ENCODE measurements around the gene TCEAL3. TPM values are rescaled to one million over a fixed set of nuclear protein-coding genes. Genes with fewer than 3 reads are reported as not detected.
A peak's percentile ranks its signal among the peaks of the same experiment; 100 is the strongest.
"Not testable (repeated sequence)": the region's sequence is repeated elsewhere in the genome, so short reads cannot be mapped to it uniquely, and the experiment has no call there.

The TCEAL3 gene
- total and polyA plus RNA-seq, 7 experiments from 2014 or later, result 0.60 to 6.1 (median 4.6) TPM

- H3K4me3 Mint-ChIP-seq, result no peak overlapping the region
- no peaks in the 10 kb centered on the region for H3K4me1 Mint-ChIP-seq
- no peaks in the 10 kb centered on the region for H3K36me3 Mint-ChIP-seq
- no peaks in the 10 kb centered on the region for H3K4me1 ChIP-seq (ENCODE audit: control insufficient read depth in 2 of 2, insufficient read depth in 2 of 2, low read length in 2 of 2)
- intact Hi-C loops (cut with micrococcal nuclease), result no loop called here
- H3K4me3 ChIP-seq (ENCODE audit: low read length), result no peak overlapping the region
- H3K27me3 Mint-ChIP-seq, result peaks cover 0 to 19% (median 3%) of the 10 kb centered on the region in 5 donors
- no peak overlapping the region for H3K27ac ChIP-seq (ENCODE audit: low read depth, low read length)
- no peaks in the 10 kb centered on the region for H3K36me3 ChIP-seq (ENCODE audit: control insufficient read depth in 2 of 3, insufficient read depth in 3 of 3, low read length in 3 of 3)
- no peak overlapping the region for H3K27ac Mint-ChIP-seq
- ChIA-PET POLR2A (no interaction called here), CTCF (no interaction called here)
- no peaks in the 10 kb centered on the region for H3K9me3 ChIP-seq (ENCODE audit: control insufficient read depth in 2 of 3, low read length in 3 of 3)
- no peaks in the 10 kb centered on the region for H3K9me3 Mint-ChIP-seq
- ATAC-seq, result no peak
- DNase-seq, result no peak
- no peaks in the 10 kb centered on the region for H3K27me3 ChIP-seq (ENCODE audit: control insufficient read depth in 2 of 2, insufficient read depth in 2 of 2, low read length in 2 of 2)
Observed at GRCh38 chrX:103644125-103644524, 36.4 kb downstream of the TCEAL3 start.

- Mint-ChIP-seq H3K4me3 (no peak overlapping the region), H3K36me3 (no peaks in the 10 kb centered on the region), H3K27me3 (peaks cover 0 to 19% (median 3%) of the 10 kb centered on the region in 5 donors), H3K27ac (no peak overlapping the region), H3K4me1 (no peaks in the 10 kb centered on the region), H3K9me3 (no peaks in the 10 kb centered on the region)
- no peaks in the 10 kb centered on the region for H3K9me3 ChIP-seq (ENCODE audit: control insufficient read depth in 2 of 3, low read length in 3 of 3)
- H3K27ac ChIP-seq (ENCODE audit: low read depth, low read length), result no peak overlapping the region
- CTCF ChIA-PET, result no interaction called here
- DNase-seq, result no peak
- POLR2A ChIA-PET, result no interaction called here
- no peaks in the 10 kb centered on the region for H3K27me3 ChIP-seq (ENCODE audit: control insufficient read depth in 2 of 2, insufficient read depth in 2 of 2, low read length in 2 of 2)
- no peaks in the 10 kb centered on the region for H3K36me3 ChIP-seq (ENCODE audit: control insufficient read depth in 2 of 3, insufficient read depth in 3 of 3, low read length in 3 of 3)
- H3K4me1 ChIP-seq (ENCODE audit: control insufficient read depth in 2 of 2, insufficient read depth in 2 of 2, low read length in 2 of 2), result no peaks in the 10 kb centered on the region
- ATAC-seq, result no peak
- H3K4me3 ChIP-seq (ENCODE audit: low read length), result no peak overlapping the region
- intact Hi-C loops (cut with micrococcal nuclease), result no loop called here
Observed at GRCh38 chrX:103647630-103648029, 39.9 kb downstream of the TCEAL3 start.

- ChIA-PET POLR2A (no interaction called here), CTCF (no interaction called here)
- peaks cover 0 to 4% (median 0%) of the 10 kb centered on the region in 11 donors for H3K9me3 Mint-ChIP-seq
- no peaks in the 10 kb centered on the region for H3K27me3 ChIP-seq (ENCODE audit: control insufficient read depth in 2 of 2, insufficient read depth in 2 of 2, low read length in 2 of 2)
- DNase-seq (no peak), ATAC-seq (no peak)
- intact Hi-C loops (cut with micrococcal nuclease), result no loop called here
- H3K27ac ChIP-seq (ENCODE audit: low read depth, low read length), result no peak overlapping the region
- H3K9me3 ChIP-seq (ENCODE audit: control insufficient read depth in 2 of 3, low read length in 3 of 3), result no peaks in the 10 kb centered on the region
- H3K27me3 Mint-ChIP-seq, result peaks cover 0 to 10% (median 0%) of the 10 kb centered on the region in 5 donors
- H3K4me3 ChIP-seq (ENCODE audit: low read length), result no peak overlapping the region
- H3K36me3 ChIP-seq (ENCODE audit: control insufficient read depth in 2 of 3, insufficient read depth in 3 of 3, low read length in 3 of 3), result no peaks in the 10 kb centered on the region
- H3K4me1 Mint-ChIP-seq, result peaks cover 0 to 4% (median 0%) of the 10 kb centered on the region in 7 donors
- H3K4me3 Mint-ChIP-seq, result no peak overlapping the region
- no peaks in the 10 kb centered on the region for H3K36me3 Mint-ChIP-seq
- H3K27ac Mint-ChIP-seq, result no peak overlapping the region
- H3K4me1 ChIP-seq (ENCODE audit: control insufficient read depth in 2 of 2, insufficient read depth in 2 of 2, low read length in 2 of 2), result no peaks in the 10 kb centered on the region
Observed at GRCh38 chrX:103651151-103651773, 43.5 kb downstream of the TCEAL3 start.

GRCh38 chrX:103655230-103656000 lies 47.7 kb downstream of the TCEAL3 start:
- H3K9me3 Mint-ChIP-seq; H3K27me3 Mint-ChIP-seq; POLR2A ChIA-PET; ATAC-seq; H3K27ac ChIP-seq (ENCODE audit: low read depth, low read length); H3K27me3 ChIP-seq (ENCODE audit: control insufficient read depth in 2 of 2, insufficient read depth in 2 of 2, low read length in 2 of 2); H3K4me1 Mint-ChIP-seq; H3K36me3 ChIP-seq (ENCODE audit: control insufficient read depth in 2 of 3, insufficient read depth in 3 of 3, low read length in 3 of 3); H3K4me3 Mint-ChIP-seq; intact Hi-C loops (cut with micrococcal nuclease); DNase-seq; H3K4me3 ChIP-seq (ENCODE audit: low read length); H3K9me3 ChIP-seq (ENCODE audit: control insufficient read depth in 2 of 3, low read length in 3 of 3); H3K27ac Mint-ChIP-seq; H3K4me1 ChIP-seq (ENCODE audit: control insufficient read depth in 2 of 2, insufficient read depth in 2 of 2, low read length in 2 of 2); CTCF ChIA-PET; H3K36me3 Mint-ChIP-seq: not testable (repeated sequence)

- Mint-ChIP-seq H3K4me3 (peak overlapping the region in 1 of 10 donors; percentile 51), H3K9me3 (peaks cover 0 to 4% (median 0%) of the 10 kb centered on the region in 11 donors), H3K27me3 (peaks cover 0 to 7% (median 0%) of the 10 kb centered on the region in 5 donors), H3K27ac (peak overlapping the region in 1 of 9 donors; percentile 22), H3K36me3 (no peaks in the 10 kb centered on the region), H3K4me1 (peaks cover 0 to 10% (median 0%) of the 10 kb centered on the region in 7 donors)
- no peaks in the 10 kb centered on the region for H3K27me3 ChIP-seq (ENCODE audit: control insufficient read depth in 2 of 2, insufficient read depth in 2 of 2, low read length in 2 of 2)
- intact Hi-C loops (cut with micrococcal nuclease), result no loop called here
- no peaks in the 10 kb centered on the region for H3K9me3 ChIP-seq (ENCODE audit: control insufficient read depth in 2 of 3, low read length in 3 of 3)
- DNase-seq (no peak), ATAC-seq (no peak)
- ChIA-PET POLR2A (no interaction called here), CTCF (no interaction called here)
- H3K27ac ChIP-seq (ENCODE audit: low read depth, low read length), result no peak overlapping the region
- no peaks in the 10 kb centered on the region for H3K4me1 ChIP-seq (ENCODE audit: control insufficient read depth in 2 of 2, insufficient read depth in 2 of 2, low read length in 2 of 2)
- H3K36me3 ChIP-seq (ENCODE audit: control insufficient read depth in 2 of 3, insufficient read depth in 3 of 3, low read length in 3 of 3), result no peaks in the 10 kb centered on the region
- no peak overlapping the region for H3K4me3 ChIP-seq (ENCODE audit: low read length)
Observed at GRCh38 chrX:103656617-103657016, 48.9 kb downstream of the TCEAL3 start.

- H3K4me1 Mint-ChIP-seq, result not testable (repeated sequence)
Observed at GRCh38 chrX:103657066-103657465, 49.3 kb downstream of the TCEAL3 start.

More at GRCh38 chrX:103657066-103657465, 49.3 kb downstream of the TCEAL3 start:
- H3K27me3 Mint-ChIP-seq; CTCF ChIA-PET; H3K36me3 Mint-ChIP-seq; H3K9me3 ChIP-seq (ENCODE audit: control insufficient read depth in 2 of 3, low read length in 3 of 3); ATAC-seq; H3K27me3 ChIP-seq (ENCODE audit: control insufficient read depth in 2 of 2, insufficient read depth in 2 of 2, low read length in 2 of 2); POLR2A ChIA-PET; H3K27ac ChIP-seq (ENCODE audit: low read depth, low read length); H3K4me1 ChIP-seq (ENCODE audit: control insufficient read depth in 2 of 2, insufficient read depth in 2 of 2, low read length in 2 of 2); H3K36me3 ChIP-seq (ENCODE audit: control insufficient read depth in 2 of 3, insufficient read depth in 3 of 3, low read length in 3 of 3); H3K4me3 ChIP-seq (ENCODE audit: low read length); intact Hi-C loops (cut with micrococcal nuclease); H3K27ac Mint-ChIP-seq; DNase-seq; H3K9me3 Mint-ChIP-seq: not testable (repeated sequence)
- H3K4me3 Mint-ChIP-seq, result peak overlapping the region in 1 of 10 donors; percentile 51

All from naive thymus-derived CD4-positive, alpha-beta T cell (primary cell).